ENCODE measurements around the gene TCP11L2. TPM values are rescaled to one million over a fixed set of nuclear protein-coding genes. Genes with fewer than 3 reads are reported as not detected.
"Not testable (repeated sequence)": the region's sequence is repeated elsewhere in the genome, so short reads cannot be mapped to it uniquely, and the experiment has no call there.

The TCP11L2 gene
- total RNA-seq, 2 experiments from 2014 or later = 139 to 144 TPM

DNA sequence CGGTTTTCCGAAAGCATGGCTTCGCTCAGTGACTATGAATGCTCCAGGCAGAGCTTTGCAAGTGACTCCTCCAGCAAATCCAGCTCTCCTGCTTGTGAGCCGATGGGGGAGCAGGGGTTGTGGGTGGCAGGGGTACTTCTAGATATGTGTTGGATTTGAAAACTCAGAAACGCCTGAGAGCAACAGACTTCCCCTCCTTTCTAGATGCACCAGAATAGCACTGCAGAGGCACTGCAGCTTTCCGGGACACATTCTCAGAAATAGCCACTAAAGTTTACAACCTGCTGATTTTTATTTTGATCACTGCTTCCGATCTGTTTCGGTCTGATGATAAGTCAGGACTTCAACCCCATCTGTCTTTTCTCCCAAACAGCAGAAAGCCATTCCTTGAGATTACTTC lies 8.6 kb downstream of the TCP11L2 start:
- Histone ChIP-seq H3K4me3 (ENCODE audit: low read length) (no peak overlapping the region), H3K4me1 (ENCODE audit: insufficient read depth, low read length) (peaks cover 17% of the 10 kb centered on the region), H3K36me3 (ENCODE audit: insufficient read depth, low read length) (peaks cover 39% of the 10 kb centered on the region), H3K27ac (ENCODE audit: low read depth in 1 of 2, low read length in 2 of 2) (no peak overlapping the region), H3K9me3 (ENCODE audit: control insufficient read depth in 1 of 2, insufficient read depth in 1 of 2, low read length in 2 of 2) (no peaks in the 10 kb centered on the region), H3K27me3 (ENCODE audit: control insufficient read depth in 1 of 2, insufficient read depth in 2 of 2, low read length in 2 of 2) (no peaks in the 10 kb centered on the region)
- intact Hi-C loops (cut with DNase I, micrococcal nuclease) = no loop called here
- ChIA-PET POLR2A (interaction anchor here (0.8 to 1.4 kb wide), 2 partner anchors 8 to 87 kb away, joined by 3 read pairs; no protein-coding TSS in a partner anchor), CTCF (interaction anchor here (2.0 kb wide), 1 partner anchor 84 kb away, joined by 10 read pairs; no protein-coding TSS in a partner anchor)
- Mint-ChIP-seq H3K9me3 (no peaks in the 10 kb centered on the region), H3K4me3 (peak overlapping the region; percentile 0), H3K4me1 (ENCODE audit: low read depth) (peaks cover 67% of the 10 kb centered on the region), H3K36me3 (ENCODE audit: low read depth) (peaks cover 84% of the 10 kb centered on the region), H3K27ac (peak overlapping the region; percentile 5), H3K27me3 (no peaks in the 10 kb centered on the region)
- TF ChIP-seq, protein P1, sequence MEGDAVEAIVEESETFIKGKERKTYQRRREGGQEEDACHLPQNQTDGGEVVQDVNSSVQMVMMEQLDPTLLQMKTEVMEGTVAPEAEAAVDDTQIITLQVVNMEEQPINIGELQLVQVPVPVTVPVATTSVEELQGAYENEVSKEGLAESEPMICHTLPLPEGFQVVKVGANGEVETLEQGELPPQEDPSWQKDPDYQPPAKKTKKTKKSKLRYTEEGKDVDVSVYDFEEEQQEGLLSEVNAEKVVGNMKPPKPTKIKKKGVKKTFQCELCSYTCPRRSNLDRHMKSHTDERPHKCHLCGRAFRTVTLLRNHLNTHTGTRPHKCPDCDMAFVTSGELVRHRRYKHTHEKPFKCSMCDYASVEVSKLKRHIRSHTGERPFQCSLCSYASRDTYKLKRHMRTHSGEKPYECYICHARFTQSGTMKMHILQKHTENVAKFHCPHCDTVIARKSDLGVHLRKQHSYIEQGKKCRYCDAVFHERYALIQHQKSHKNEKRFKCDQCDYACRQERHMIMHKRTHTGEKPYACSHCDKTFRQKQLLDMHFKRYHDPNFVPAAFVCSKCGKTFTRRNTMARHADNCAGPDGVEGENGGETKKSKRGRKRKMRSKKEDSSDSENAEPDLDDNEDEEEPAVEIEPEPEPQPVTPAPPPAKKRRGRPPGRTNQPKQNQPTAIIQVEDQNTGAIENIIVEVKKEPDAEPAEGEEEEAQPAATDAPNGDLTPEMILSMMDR (IDR thresholded peaks at IDR 0.05) = no peak
- no peak for DNase-seq
- ATAC-seq (ENCODE audit: poor library complexity) = no peak

DNA sequence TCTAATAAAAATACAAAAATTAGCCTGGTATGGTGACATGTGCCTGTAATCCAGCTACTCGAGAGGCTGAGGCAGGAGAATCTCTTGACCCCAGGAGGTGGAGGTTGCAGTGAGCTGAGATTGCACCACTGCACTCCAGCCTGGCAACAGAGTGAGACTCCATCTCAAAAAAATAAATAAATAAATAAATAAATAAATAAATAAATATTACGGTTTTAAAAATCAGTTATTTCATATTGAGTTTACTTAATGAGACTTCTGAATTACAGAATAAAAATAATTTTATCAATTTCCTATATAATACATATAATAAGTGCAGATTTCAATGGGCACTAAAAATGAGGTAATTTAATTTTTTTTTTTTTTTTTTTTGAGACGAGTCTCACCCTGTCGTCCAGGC lies 10.9 kb downstream of the TCP11L2 start:
- Histone ChIP-seq H3K36me3 (ENCODE audit: insufficient read depth, low read length) (peaks cover 59% of the 10 kb centered on the region), H3K4me1 (ENCODE audit: insufficient read depth, low read length) (peaks cover 14% of the 10 kb centered on the region)
- peaks cover 48% of the 10 kb centered on the region for H3K4me1 Mint-ChIP-seq (ENCODE audit: low read depth)
- CTCF ChIA-PET; H3K27ac Mint-ChIP-seq; ATAC-seq (ENCODE audit: poor library complexity); H3K9me3 Mint-ChIP-seq; H3K4me3 Mint-ChIP-seq; DNase-seq; intact Hi-C loops (cut with DNase I, micrococcal nuclease); H3K27me3 Mint-ChIP-seq; H3K27me3 ChIP-seq (ENCODE audit: control insufficient read depth in 1 of 2, insufficient read depth in 2 of 2, low read length in 2 of 2); H3K27ac ChIP-seq (ENCODE audit: low read depth in 1 of 2, low read length in 2 of 2); H3K4me3 ChIP-seq (ENCODE audit: low read length); H3K9me3 ChIP-seq (ENCODE audit: control insufficient read depth in 1 of 2, insufficient read depth in 1 of 2, low read length in 2 of 2): not testable (repeated sequence)
- peaks cover 90% of the 10 kb centered on the region for H3K36me3 Mint-ChIP-seq (ENCODE audit: low read depth)
- POLR2A ChIA-PET = interaction anchor here (1.0 to 1.4 kb wide), 2 partner anchors 10 to 12 kb away, joined by 3 to 4 read pairs; no protein-coding TSS in a partner anchor

DNA sequence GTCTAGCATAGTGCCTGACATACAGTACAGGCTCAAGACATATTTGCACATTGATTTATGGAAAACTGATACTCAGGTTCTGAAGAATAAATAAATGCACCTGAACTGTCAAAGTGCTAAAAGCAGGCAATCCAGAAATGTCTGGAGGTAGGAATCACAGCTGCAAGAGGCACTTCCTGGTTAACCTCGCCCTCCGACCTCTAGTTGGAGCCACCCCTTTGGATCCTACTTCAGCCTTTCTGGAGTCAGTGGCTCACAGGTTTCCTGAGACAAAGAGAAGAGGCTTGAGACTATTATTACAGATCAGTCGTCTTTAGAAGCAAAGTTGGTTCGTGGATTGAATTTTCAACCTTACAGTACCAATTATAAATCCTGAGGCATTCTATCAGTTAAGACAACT lies 13.0 kb downstream of the TCP11L2 start:
- DNase-seq (no peak), ATAC-seq (ENCODE audit: poor library complexity) (no peak)
- intact Hi-C loops (cut with DNase I, micrococcal nuclease) = no loop called here
- H3K36me3 Mint-ChIP-seq (ENCODE audit: low read depth) = peaks cover 88% of the 10 kb centered on the region
- Histone ChIP-seq H3K36me3 (ENCODE audit: insufficient read depth, low read length) (peaks cover 74% of the 10 kb centered on the region), H3K4me3 (ENCODE audit: low read length) (no peak overlapping the region), H3K4me1 (ENCODE audit: insufficient read depth, low read length) (peaks cover 7% of the 10 kb centered on the region), H3K9me3 (ENCODE audit: control insufficient read depth in 1 of 2, insufficient read depth in 1 of 2, low read length in 2 of 2) (no peaks in the 10 kb centered on the region), H3K27ac (ENCODE audit: low read depth in 1 of 2, low read length in 2 of 2) (no peak overlapping the region), H3K27me3 (ENCODE audit: control insufficient read depth in 1 of 2, insufficient read depth in 2 of 2, low read length in 2 of 2) (no peaks in the 10 kb centered on the region)
- ChIA-PET POLR2A (interaction anchor here (1.1 to 2.2 kb wide), 5 partner anchors 9 to 14 kb away, joined by 3 to 14 read pairs (median 5); partner anchors contain the start of gene TCP11L2), CTCF (interaction anchor here (1.2 kb wide), 1 partner anchor 89 kb away, joined by 3 read pairs; no protein-coding TSS in a partner anchor)
- TF ChIP-seq, protein P1 (IDR thresholded peaks at IDR 0.05) = no peak
- H3K4me1 Mint-ChIP-seq (ENCODE audit: low read depth) = peaks cover 27% of the 10 kb centered on the region
- H3K27me3 Mint-ChIP-seq = no peaks in the 10 kb centered on the region
- H3K4me3 Mint-ChIP-seq = no peak overlapping the region
- no peaks in the 10 kb centered on the region for H3K9me3 Mint-ChIP-seq
- H3K27ac Mint-ChIP-seq = peak overlapping the region; percentile 8

Measured in CD4-positive, alpha-beta T cell (primary cell).